ENCODE data around the gene PPAN.

The PPAN gene

DNA sequence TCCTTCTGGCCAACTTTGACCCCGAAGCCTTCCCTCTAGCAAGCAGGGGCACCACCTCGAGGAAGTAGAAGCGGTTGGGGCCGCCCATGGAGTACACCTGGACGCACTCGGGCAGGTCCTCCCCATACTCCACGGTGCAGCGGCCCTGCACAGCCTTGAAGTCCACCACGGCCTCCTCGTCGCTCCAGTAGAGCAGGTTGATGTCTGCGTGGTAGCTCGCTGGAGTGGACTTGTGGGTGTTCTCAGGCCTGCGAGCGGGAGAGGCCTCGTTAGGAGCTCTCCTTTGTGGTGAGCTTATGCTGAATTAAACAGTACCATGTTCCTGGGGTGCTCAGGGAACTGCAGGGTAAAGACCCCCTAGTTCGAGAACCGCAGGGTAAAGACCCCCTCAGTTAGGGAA lies 35.8 kb downstream of the PPAN start:
- no peak for DNase-seq

DNA sequence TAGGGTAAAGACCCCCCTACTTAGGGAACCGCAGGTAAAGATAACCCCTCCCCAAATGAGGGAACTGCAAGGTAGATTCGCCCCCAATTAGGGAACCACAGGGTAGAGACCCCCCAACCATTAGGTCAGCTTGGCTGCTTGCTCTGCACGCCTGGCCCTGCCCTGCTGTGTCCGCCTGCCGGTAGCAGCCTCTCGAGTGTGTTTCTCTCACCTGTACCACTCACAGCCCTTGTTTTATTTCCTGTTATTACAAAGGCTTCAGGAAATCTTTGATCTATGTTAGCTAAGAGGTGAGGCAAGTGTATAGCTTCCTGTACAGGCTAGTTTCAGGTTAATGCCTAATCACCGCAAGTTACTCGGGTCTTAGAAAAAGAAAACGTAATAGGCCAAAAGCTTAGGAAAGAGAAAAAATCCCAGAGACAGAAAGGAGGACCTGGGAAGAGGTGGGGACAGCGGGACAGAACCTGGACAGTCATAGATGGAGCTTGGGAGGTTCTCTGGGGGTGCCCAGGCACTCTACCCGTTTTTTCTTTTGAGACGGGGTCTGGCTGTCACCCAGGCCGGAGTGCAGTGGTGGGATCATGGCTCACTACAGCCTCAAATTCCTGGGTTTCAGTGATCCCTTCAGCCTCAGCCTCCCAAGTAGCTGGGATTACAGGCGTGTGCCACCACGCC lies 36.7 kb downstream of the PPAN start:
- DNase-seq = no peak

DNA sequence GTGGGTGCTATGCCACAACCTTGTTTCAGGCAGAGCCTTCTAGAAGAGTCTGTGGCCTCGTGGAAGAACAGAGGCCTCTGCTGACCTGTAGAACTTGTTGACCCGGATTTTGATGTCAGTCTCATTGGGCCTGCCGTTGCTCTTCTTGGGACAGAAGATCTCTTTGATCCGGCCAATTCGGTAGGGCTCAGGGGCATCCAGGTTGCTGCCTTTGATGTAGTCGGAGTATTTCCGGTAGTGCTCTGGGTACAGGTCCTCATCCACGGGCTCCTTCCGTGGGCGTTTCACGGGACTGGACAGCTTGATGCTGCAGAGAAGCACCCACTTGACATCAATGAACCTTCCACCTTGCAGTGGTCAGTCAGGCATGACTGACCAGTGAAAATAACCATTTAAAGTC lies 37.5 kb downstream of the PPAN start:
- DNase-seq = no peak

DNA sequence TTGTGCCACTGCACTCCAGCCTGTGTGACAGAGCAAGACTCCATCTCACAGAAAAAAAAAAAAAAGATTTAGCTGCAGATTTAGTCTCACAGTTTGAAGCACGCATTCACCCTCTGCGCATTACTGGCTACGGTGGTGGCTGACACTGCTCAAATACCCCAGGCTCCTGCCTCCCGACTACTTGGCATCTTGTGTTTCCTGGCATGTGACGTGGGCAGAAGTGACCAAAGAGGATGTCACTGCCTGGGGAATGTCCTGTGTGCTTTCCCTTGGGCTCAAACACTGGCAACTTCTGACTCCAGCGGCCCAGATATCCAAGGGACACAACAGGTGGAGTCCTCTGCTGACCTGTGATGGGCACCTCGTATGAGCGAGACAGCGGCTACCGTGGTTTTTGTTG lies 38.2 kb downstream of the PPAN start:
- DNase-seq = no peak

DNA sequence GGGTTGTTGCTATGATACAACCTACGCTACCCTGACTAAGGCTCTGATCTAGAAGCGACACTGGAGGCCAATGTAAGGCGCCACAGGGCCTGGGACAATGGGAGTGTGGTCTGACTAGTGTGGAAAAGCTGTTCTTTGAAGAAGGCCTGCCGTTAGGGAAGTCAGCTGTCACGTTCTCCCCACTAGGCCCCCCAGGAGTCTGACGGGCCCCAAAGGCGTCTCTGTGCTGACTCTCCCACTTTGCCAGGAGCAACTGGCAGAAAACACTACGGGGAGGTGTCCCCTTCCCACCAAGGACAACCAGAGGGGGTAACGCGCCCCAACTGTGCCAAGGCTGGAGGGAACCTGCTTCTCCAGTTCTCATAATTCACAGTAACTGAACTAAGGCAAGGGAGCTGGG lies 38.9 kb downstream of the PPAN start:
- no peak for DNase-seq

DNA sequence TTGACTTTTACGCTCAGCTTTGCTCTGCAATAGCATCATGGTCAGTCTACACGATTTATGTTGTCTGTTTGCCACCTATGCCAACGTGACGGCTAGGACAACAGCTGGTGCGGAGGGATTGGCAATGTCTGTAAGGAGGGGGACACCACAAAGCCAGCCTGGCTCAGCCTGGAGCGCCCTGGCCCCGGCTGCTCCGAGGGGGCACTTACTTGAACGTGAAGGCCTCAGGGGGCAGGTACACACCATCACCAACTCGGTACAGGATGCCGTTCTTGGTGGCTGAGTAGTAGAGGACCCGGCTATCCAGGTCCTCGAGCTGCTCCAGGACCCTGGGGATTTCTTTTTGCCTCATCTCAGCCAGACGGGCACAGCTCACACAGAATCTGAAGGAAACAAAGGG lies 40.0 kb downstream of the PPAN start:
- no peak for DNase-seq

DNA sequence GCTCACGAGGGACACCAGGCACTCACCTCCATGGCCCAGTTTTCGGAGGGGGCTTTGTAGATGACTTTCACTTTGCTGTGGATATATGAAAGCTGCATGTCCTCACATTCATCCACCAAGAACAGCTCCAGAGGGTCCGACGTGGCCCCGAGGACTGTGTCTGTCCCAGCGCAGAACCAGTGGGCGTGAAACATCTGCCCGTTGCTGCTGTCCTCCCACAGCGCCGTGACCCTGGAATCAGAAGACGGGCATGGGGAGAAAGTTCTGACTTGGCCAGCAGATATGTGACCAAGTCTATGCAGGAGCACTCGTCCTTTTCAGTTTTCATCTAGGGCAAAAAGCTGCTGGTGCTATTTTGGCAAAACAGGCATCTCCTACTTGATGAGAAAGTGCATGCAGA lies 43.3 kb downstream of the PPAN start:
- no peak for DNase-seq

DNA sequence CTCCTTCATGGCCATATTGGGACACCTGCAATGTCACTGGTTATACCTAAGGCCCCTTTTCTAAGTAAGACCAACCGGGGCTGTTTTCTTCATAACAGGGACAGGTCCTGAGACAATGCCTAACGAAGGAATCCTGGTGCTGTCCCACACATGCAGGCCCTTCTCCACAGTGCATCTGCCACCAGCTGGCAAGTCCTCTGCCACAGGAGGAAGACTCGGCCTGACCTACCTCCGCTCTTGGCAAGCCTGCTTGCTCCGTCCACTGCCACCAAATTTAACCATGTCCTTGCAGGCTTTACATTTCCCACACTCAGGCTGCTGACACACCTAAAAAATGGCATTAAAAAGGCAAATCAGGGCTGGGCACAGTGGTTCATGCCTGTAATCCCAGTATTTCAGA lies 45.4 kb downstream of the PPAN start:
- DNase-seq = no peak

DNA sequence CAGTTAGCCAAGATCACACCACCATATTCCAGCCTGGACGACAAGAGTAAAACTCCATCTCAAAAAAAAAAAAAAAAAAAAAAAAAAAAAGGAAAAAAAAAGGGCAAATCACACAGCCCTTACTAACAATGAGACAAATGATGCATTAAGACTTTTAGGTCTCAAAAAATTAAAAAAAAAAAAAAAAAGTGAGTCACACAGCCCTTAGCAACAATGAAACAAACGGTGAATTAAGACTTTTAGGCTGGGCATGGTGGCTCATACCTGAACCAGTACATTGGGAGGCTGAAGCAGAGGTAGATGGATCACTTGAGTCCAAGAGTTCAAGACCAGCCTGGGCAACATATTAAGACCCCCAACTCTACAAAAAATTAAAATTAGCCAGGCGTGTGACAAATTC lies 45.9 kb downstream of the PPAN start:
- no peak for DNase-seq

DNA sequence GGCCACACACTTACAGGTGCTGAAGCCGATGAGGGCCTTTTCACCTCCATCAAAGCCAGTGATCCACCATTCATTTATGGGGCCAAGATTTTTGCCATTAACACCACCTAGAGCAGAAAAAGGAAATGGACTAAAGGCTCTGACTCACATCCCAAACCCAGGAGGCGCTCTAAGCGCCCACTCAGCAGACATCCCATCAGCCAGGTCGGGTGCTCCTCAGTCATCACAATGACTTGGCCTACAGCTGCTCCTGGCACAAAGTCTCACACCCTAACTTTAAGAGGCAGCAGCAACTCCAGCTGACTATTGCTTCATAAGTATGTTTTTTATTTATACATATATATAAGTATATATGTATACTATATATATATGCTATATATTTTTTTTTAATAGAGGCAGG lies 49.7 kb downstream of the PPAN start:
- no peak for DNase-seq

DNA sequence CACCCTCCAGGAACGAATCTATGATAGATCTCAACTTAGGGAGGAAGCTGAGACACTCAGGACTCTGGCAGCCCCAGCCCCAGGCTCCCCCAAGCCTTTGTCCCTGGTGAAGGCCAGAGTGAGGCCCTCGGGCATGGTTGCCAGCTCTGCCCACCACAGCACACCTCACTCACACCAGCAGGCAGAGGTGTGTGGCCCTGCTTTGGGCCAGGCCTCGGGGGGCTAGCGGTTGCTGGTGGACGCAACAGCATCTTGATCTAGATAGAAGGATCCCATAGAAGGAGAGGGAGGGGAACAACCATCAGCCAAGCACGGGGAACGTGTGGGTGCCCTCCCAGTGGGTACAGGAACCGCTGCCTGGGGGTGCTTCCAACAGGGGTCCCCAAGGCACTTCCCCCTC lies 51.9 kb downstream of the PPAN start:
- DNase-seq = no peak

DNA sequence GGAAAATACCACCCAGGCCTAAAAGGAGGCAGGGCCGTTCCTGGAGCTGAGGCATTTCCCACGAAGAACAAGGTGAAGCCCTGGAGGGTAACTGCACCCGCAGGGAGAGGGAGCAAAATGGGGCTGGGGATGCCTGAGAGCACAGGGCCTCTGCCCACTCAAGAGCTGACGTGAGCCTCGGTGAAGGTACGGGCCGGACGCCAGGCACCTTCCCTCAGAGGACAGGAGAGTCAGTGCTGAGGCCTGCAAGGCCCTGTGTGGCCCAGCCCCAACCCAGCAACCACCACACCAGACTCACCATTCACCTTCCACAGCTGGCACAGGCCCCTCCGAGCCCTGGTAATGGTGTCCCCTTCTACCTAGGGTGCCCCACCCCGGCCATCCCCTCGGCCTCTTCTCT lies 52.3 kb downstream of the PPAN start:
- DNase-seq = no peak

DNA sequence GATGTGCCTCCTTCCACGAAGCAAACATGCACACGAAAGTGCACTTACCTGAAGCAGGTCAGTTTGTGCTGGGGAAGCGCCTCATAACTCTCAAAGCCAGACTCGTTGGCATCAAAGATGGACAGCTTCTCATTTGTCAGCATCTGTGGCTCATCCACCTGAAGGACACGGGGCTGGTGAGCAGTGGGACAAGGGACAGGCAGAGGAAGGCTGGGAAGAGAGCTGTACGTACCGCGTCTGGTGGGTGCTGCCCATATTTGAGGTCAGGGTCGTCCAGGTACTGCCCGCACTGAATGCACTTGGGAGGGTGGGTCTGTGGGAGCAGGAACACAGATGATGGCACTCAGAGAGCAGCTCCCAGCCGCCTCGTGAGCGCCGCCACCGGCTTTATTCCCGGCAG lies 53.4 kb downstream of the PPAN start:
- no peak for DNase-seq
